Small intestine (tissue), 7 donors: ENCODE measurements around the gene PDYN. TPM values are rescaled to one million over a fixed set of nuclear protein-coding genes. Genes with fewer than 3 reads are reported as not detected.

ENCODE experiments used
- DNase-seq, 2 donors: peaks; one replicate each; pipeline versions ENCODE4 v3.0.0 to v3.0.0-alpha.2; 2013
- FAIRE-seq: peaks from 2 replicates; lab custom pipeline; 2012; peaks lifted over from hg19 to GRCh38; lab: Jason Lieb, UNC
- H3K27ac ChIP-seq, 3 donors: one replicate each; pipeline ENCODE4 v1.5.1; 2013; ENCODE audit warnings: low read length in 2 of 3, mild to moderate bottlenecking in 2 of 3, control low read depth in 1 of 3, inconsistent platforms in 1 of 3, low read depth in 1 of 3, moderate library complexity in 1 of 3
- H3K27me3 ChIP-seq, 3 donors: one replicate each; pipeline ENCODE4 v1.6.1; 2013; ENCODE audit warnings: low read length in 3 of 3, inconsistent platforms in 1 of 3; ENCODE audit not compliant: control insufficient read depth in 3 of 3, insufficient read depth in 3 of 3
- H3K36me3 ChIP-seq, 3 donors: one replicate each; pipeline ENCODE4 v1.6.1; 2013; ENCODE audit warnings: low read length in 3 of 3, inconsistent platforms in 1 of 3, low read depth in 1 of 3, mild to moderate bottlenecking in 1 of 3, moderate library complexity in 1 of 3; ENCODE audit not compliant: control insufficient read depth in 3 of 3, insufficient read depth in 2 of 3
- H3K4me1 ChIP-seq, 3 donors: one replicate each; pipeline ENCODE4 v1.6.1; 2013; ENCODE audit warnings: low read length in 2 of 3, inconsistent platforms in 1 of 3, low read depth in 1 of 3, mild to moderate bottlenecking in 1 of 3, moderate library complexity in 1 of 3; ENCODE audit not compliant: control insufficient read depth in 3 of 3, insufficient read depth in 2 of 3
- H3K4me3 ChIP-seq, 3 donors: one replicate each; pipeline ENCODE4 v1.5.1; 2013; ENCODE audit warnings: low read length in 3 of 3, control low read depth in 1 of 3, inconsistent platforms in 1 of 3, low read depth in 1 of 3, mild to moderate bottlenecking in 1 of 3, moderate library complexity in 1 of 3
- H3K9me3 ChIP-seq, 2 donors: one replicate each; pipeline ENCODE4 v1.6.1; 2013; ENCODE audit warnings: low read depth in 1 of 2, low read length in 1 of 2; ENCODE audit not compliant: control insufficient read depth in 2 of 2, insufficient read depth in 1 of 2
- WGBS, 3 donors: extraction: QIAGEN DNeasy Blood & Tissue Kit; methylation state at CpG; one replicate each; pipeline ENCODE4 v1.1.7; 2013; 5-methylcytosine and 5-hydroxymethylcytosine counted together
- polyA plus RNA-seq, 4 donors: library from polyadenylated mRNA; stranded (reverse) in 3 of 4; unstranded in 1 of 4; fragments of 200-250 nt in 3 of 4; fragments of 120-200 nt in 1 of 4; gene quantifications; one replicate each; pipeline versions ENCODE4 v1.2.1 to v1.2.3, GENCODE V29; 2013
- donor health status: healthy with polysubstance abuse.
- donor health status: control.
- donor health status: control.
- donor health status: Bipolar disorder and iron deficiency.
- donor health status: healthy.

Gene PDYN
- polyA plus RNA-seq, 4 donors, result 0.01 TPM; not detected in 3

GRCh38 chr20:2001119-2001518, 7.3 kb upstream of the PDYN start:
- DNase-seq, result no peak
- Histone ChIP-seq H3K4me3 (no peak overlapping the region), H3K27ac (no peak overlapping the region), H3K36me3 (no peaks in the 10 kb centered on the region), H3K27me3 (peaks cover 0 to 10% (median 2%) of the 10 kb centered on the region in 3 donors), H3K4me1 (no peaks in the 10 kb centered on the region), H3K9me3 (no peaks in the 10 kb centered on the region)
- 57 to 74% (median 74%) methylated on average over 3 of the region's 3 CpGs for WGBS, 3 donors
- no peak for FAIRE-seq

GRCh38 chr20:2000285-2000684, 6.4 kb upstream of the PDYN start:
- Histone ChIP-seq H3K27me3 (peaks cover 0 to 10% (median 2%) of the 10 kb centered on the region in 3 donors), H3K36me3 (no peaks in the 10 kb centered on the region), H3K27ac (no peak overlapping the region), H3K9me3 (no peaks in the 10 kb centered on the region), H3K4me3 (no peak overlapping the region), H3K4me1 (no peaks in the 10 kb centered on the region)
- FAIRE-seq, result no peak
- WGBS, 3 donors, result 65 to 79% (median 72%) methylated on average over 6 of the region's 6 CpGs
- no peak for DNase-seq

- H3K27me3 ChIP-seq, result peaks cover 0 to 14% (median 6%) of the 10 kb centered on the region in 3 donors
- 38 to 50% (median 41%) methylated on average over 3 of the region's 3 CpGs for WGBS, 3 donors
These were observed 4.9 kb upstream of the PDYN start for GRCh38 chr20:1998715-1999114.

GRCh38 chr20:1998193-1998520, 4.3 kb upstream of the PDYN start:
- H3K27ac ChIP-seq, result no peak overlapping the region
- H3K9me3 ChIP-seq, result no peaks in the 10 kb centered on the region
- WGBS, 3 donors, result 79 to 93% (median 86%) methylated on average over 4 of the region's 4 CpGs
- H3K4me3 ChIP-seq, result no peak overlapping the region
- DNase-seq, result no peak
- H3K36me3 ChIP-seq, result no peaks in the 10 kb centered on the region
- H3K27me3 ChIP-seq, result peaks cover 0 to 15% (median 6%) of the 10 kb centered on the region in 3 donors
- FAIRE-seq, result no peak
- H3K4me1 ChIP-seq, result no peaks in the 10 kb centered on the region

More at GRCh38 chr20:1998715-1999114, 4.9 kb upstream of the PDYN start:
- no peaks in the 10 kb centered on the region for H3K36me3 ChIP-seq
- FAIRE-seq (no peak), DNase-seq (no peak)
- no peaks in the 10 kb centered on the region for H3K9me3 ChIP-seq
- H3K4me3 ChIP-seq, result no peak overlapping the region
- no peak overlapping the region for H3K27ac ChIP-seq
- H3K4me1 ChIP-seq, result no peaks in the 10 kb centered on the region

GRCh38 chr20:1997483-1998192, 3.8 kb upstream of the PDYN start:
- Histone ChIP-seq H3K27me3 (peaks cover 0 to 15% (median 6%) of the 10 kb centered on the region in 3 donors), H3K36me3 (no peaks in the 10 kb centered on the region), H3K9me3 (no peaks in the 10 kb centered on the region), H3K27ac (no peak overlapping the region), H3K4me3 (no peak overlapping the region), H3K4me1 (no peaks in the 10 kb centered on the region)
- WGBS, 3 donors, result 76 to 78% (median 76%) methylated on average over 15 of the region's 15 CpGs
- FAIRE-seq, result no peak
- no peak for DNase-seq

GRCh38 chr20:1995531-1996310, 1.9 kb upstream of the PDYN start:
- no peak for FAIRE-seq
- DNase-seq, result no peak
- H3K9me3 ChIP-seq, result no peaks in the 10 kb centered on the region
- H3K27ac ChIP-seq, result no peak overlapping the region
- WGBS, 3 donors, result 76 to 88% (median 77%) methylated on average over 10 of the region's 10 CpGs
- H3K4me1 ChIP-seq, result no peaks in the 10 kb centered on the region
- peaks cover 0 to 22% (median 13%) of the 10 kb centered on the region in 3 donors for H3K27me3 ChIP-seq
- no peaks in the 10 kb centered on the region for H3K36me3 ChIP-seq
- H3K4me3 ChIP-seq, result no peak overlapping the region

DNA sequence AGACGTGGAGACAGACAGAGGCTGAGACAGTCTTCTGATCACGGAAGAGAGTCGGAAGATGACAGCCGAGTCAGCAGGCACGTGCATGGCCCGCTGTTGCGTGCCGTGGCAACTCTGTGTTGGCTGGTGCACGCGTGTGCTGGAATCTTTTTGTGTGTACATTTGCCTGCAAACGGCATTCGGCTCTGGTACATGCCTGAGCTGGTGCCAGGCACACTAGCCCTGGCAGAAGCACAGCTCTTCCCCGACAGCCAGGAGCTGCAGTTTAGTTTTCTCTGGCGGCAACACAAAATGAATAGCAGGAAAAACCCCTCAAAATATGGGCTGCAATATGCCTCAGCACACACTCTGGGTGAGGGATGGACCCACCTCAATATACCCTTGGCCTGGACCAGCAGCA, 769 bp upstream of the PDYN start:
- Histone ChIP-seq H3K27me3 (peaks cover 0 to 22% (median 13%) of the 10 kb centered on the region in 3 donors), H3K36me3 (no peaks in the 10 kb centered on the region), H3K4me3 (no peak overlapping the region), H3K27ac (no peak overlapping the region), H3K9me3 (no peaks in the 10 kb centered on the region), H3K4me1 (no peaks in the 10 kb centered on the region)
- whole genome bisulfite sequencing, 3 donors, result 81 to 86% (median 84%) methylated on average over 14 of the region's 14 CpGs
- FAIRE-seq (no peak), DNase-seq (no peak)

GRCh38 chr20:1992359-1993110, 1.3 kb downstream of the PDYN start:
- Histone ChIP-seq H3K4me3 (no peak overlapping the region), H3K9me3 (no peaks in the 10 kb centered on the region), H3K27ac (no peak overlapping the region), H3K36me3 (no peaks in the 10 kb centered on the region), H3K27me3 (peaks cover 0 to 16% (median 13%) of the 10 kb centered on the region in 3 donors), H3K4me1 (no peaks in the 10 kb centered on the region)
- DNase-seq, result no peak
- FAIRE-seq, result no peak
- 31 to 34% (median 31%) methylated on average over 8 of the region's 8 CpGs for WGBS, 3 donors
